Left ventricle myocardium inferior (tissue), 1 donor: ENCODE results near the gene FNBP1L. TPM values are rescaled to one million over a fixed set of nuclear protein-coding genes. Genes with fewer than 3 reads are reported as not detected.
A peak's percentile ranks its signal among the peaks of the same experiment; 100 is the strongest.
"Not testable (repeated sequence)": the region's sequence is repeated elsewhere in the genome, so short reads cannot be mapped to it uniquely, and the experiment has no call there.

Source experiments
- DNase-seq: peaks from one replicate; pipeline ENCODE4 v3.0.0-alpha.2; 2020
- H3K27ac ChIP-seq: fragments of 200-600 bp; replicated peaks from 2 replicates; pipeline ENCODE4 v1.8.0; 2021
- H3K27me3 ChIP-seq: fragments of 200-600 bp; 2 replicates; pipeline ENCODE4 v1.8.0; 2021; ENCODE audit warnings: low read depth
- H3K36me3 ChIP-seq: fragments of 200-600 bp; 2 replicates; pipeline ENCODE4 v1.8.0; 2021
- H3K4me1 ChIP-seq: fragments of 200-600 bp; 2 replicates; pipeline ENCODE4 v1.8.0; 2021
- H3K4me3 ChIP-seq: fragments of 200-600 bp; 2 replicates; pipeline ENCODE4 v1.8.0; 2021; ENCODE audit warnings: mild to moderate bottlenecking, moderate library complexity
- H3K9me3 ChIP-seq: fragments of 200-600 bp; replicated peaks from 2 replicates; pipeline ENCODE4 v1.8.0; 2021
- intact Hi-C: fragments of 100-400 bp; cut with micrococcal nuclease; formaldehyde crosslinking; loops from one replicate; pipeline ENCODE4 v1.11.0; 2022
- total RNA-seq: library from RNA; stranded (reverse); fragmentation: NEBNext Ultra II Directional; extraction: Animal tissue kit (Norgen Biotek cat#: 25700); gene quantifications from one replicate; pipeline ENCODE4 v1.2.1, GENCODE V29; 2021
- TF ChIP-seq, protein P1 (sequence below): fragments of 200-600 bp; IDR thresholded peaks from 2 replicates; pipeline ENCODE4 v1.8.0; 2021; ENCODE audit warnings: antibody characterized with exemption, mild to moderate bottlenecking, borderline replicate concordance
- donor health status: DM: no; HTN: yes; CAD: no; lungs with severe emphysema.

Gene FNBP1L
- total RNA-seq, 1 donor from 2014 or later, result 28.0 TPM

- no peak for DNase-seq
- no peaks in the 10 kb centered on the region for H3K27me3 ChIP-seq
- TF ChIP-seq, protein P1, sequence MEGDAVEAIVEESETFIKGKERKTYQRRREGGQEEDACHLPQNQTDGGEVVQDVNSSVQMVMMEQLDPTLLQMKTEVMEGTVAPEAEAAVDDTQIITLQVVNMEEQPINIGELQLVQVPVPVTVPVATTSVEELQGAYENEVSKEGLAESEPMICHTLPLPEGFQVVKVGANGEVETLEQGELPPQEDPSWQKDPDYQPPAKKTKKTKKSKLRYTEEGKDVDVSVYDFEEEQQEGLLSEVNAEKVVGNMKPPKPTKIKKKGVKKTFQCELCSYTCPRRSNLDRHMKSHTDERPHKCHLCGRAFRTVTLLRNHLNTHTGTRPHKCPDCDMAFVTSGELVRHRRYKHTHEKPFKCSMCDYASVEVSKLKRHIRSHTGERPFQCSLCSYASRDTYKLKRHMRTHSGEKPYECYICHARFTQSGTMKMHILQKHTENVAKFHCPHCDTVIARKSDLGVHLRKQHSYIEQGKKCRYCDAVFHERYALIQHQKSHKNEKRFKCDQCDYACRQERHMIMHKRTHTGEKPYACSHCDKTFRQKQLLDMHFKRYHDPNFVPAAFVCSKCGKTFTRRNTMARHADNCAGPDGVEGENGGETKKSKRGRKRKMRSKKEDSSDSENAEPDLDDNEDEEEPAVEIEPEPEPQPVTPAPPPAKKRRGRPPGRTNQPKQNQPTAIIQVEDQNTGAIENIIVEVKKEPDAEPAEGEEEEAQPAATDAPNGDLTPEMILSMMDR, result no peak
- intact Hi-C loops, result no loop called here
- H3K4me1 ChIP-seq, result peaks cover 93% of the 10 kb centered on the region
- no peaks in the 10 kb centered on the region for H3K9me3 ChIP-seq
- peaks cover 39% of the 10 kb centered on the region for H3K36me3 ChIP-seq
- no peak overlapping the region for H3K4me3 ChIP-seq
- H3K27ac ChIP-seq, result no peak overlapping the region
These were observed 141.0 kb downstream of the FNBP1L start for GRCh38 chr1:93588955-93589354.

DNA sequence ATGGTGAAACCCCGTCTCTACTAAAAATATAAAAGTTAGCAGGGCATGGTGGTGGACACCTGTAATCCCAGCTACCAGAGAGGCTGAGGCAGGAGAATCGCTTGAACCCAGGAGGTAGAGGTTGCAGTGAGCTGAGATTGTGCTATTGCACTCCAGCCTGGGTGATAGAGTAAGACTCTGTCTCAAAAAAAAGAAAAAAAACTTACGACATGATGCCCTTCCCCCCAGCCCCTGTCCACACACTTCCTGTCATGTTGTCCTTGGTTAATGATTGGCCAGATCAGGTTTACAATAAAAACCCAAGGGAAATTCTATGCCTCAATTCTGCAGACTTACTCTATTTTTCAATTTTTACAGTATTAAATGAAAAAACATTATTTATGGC lies 143.4 kb downstream of the FNBP1L start:
- Histone ChIP-seq H3K4me1 (peaks cover 93% of the 10 kb centered on the region), H3K36me3 (peaks cover 39% of the 10 kb centered on the region), H3K27ac (peak overlapping the region; percentile 78)
- H3K4me3 ChIP-seq, H3K9me3 ChIP-seq, H3K27me3 ChIP-seq, DNase-seq, intact Hi-C loops: not testable (repeated sequence)

- TF ChIP-seq, protein P1, result no peak
- Histone ChIP-seq H3K36me3 (peaks cover 38% of the 10 kb centered on the region), H3K4me3 (no peak overlapping the region), H3K27me3 (no peaks in the 10 kb centered on the region), H3K4me1 (peaks cover 93% of the 10 kb centered on the region), H3K9me3 (no peaks in the 10 kb centered on the region), H3K27ac (peak overlapping the region; percentile 78)
- intact Hi-C loops, result no loop called here
- DNase-seq, result no peak
These were observed 144.0 kb downstream of the FNBP1L start for GRCh38 chr1:93591676-93592550.

DNA sequence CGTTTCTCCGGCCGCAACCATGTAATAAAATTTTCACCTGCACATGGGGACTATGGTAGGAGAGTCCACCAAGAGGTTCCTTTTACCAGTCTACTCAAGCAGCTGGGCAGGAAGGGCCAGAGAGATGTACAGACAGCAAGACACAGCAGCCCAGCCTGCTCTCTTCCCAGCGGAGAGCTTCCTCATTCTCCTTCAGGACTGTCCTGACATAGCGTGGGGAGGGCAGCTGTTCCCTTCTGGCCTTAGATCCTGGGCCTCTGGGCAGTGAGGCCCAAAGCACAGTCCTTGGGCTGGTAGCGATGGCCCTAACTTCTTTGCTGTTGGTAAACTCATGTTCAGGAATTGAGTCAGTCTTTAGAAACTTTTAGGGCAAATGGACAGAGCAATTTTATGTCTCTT lies 144.6 kb downstream of the FNBP1L start:
- intact Hi-C loops, result no loop called here
- no peaks in the 10 kb centered on the region for H3K9me3 ChIP-seq
- H3K4me3 ChIP-seq, result no peak overlapping the region
- H3K27me3 ChIP-seq, result no peaks in the 10 kb centered on the region
- TF ChIP-seq, protein P1, result no peak
- no peak for DNase-seq
- H3K4me1 ChIP-seq, result peaks cover 93% of the 10 kb centered on the region
- peak overlapping the region; percentile 78 for H3K27ac ChIP-seq
- H3K36me3 ChIP-seq, result peaks cover 33% of the 10 kb centered on the region

DNA sequence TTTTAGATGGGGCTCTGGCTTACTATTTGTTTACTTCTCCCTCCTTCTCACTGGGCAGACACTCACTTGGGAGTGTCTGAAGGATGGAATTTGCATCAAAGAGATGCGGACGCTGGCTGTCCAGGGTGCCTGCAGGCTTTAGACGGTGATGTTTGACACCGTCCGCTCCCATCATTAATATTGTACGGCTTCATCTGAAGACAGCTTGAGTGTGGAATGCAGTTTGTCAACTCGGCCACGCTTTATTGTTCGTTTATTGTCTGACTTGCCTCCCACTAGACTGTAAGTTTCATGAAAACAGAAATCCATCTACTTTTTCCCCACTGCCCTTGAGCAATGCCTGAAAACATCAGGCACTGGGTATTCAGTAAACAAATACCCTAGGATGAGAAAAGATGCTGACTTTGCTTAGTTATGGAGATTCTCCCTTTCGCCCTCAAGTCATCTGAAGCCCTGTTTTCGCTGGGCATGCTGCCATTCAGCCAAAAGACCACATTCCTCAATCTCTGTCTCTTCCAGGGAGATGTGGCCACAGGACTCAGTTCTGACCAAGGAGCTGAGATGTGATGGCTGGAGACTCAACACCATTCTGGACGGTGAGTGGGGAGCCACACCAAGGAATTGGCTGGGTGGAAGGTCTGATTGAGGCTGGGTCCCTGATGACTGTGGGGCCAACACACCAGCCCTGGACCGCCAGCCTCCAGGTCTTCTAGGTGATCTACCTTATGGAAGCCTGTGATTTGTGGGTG lies 146.1 kb downstream of the FNBP1L start:
- intact Hi-C loops, result no loop called here
- Histone ChIP-seq H3K4me1 (peaks cover 93% of the 10 kb centered on the region), H3K36me3 (peaks cover 20% of the 10 kb centered on the region), H3K27ac (peak overlapping the region; percentile 78), H3K27me3 (no peaks in the 10 kb centered on the region), H3K4me3 (no peak overlapping the region), H3K9me3 (no peaks in the 10 kb centered on the region)
- DNase-seq, result no peak
- TF ChIP-seq, protein P1, result no peak

- no peak for DNase-seq
- peaks cover 15% of the 10 kb centered on the region for H3K36me3 ChIP-seq
- intact Hi-C loops, result no loop called here
- H3K4me1 ChIP-seq, result peaks cover 93% of the 10 kb centered on the region
- peak overlapping the region; percentile 78 for H3K27ac ChIP-seq
- no peak overlapping the region for H3K4me3 ChIP-seq
- H3K27me3 ChIP-seq, result no peaks in the 10 kb centered on the region
- TF ChIP-seq, protein P1, result no peak
- no peaks in the 10 kb centered on the region for H3K9me3 ChIP-seq
These were observed 146.6 kb downstream of the FNBP1L start for GRCh38 chr1:93594603-93594880.
